Suppressor macrophage treated with lipopolysaccharide for 1 hour (primary cell): Measurements from ENCODE around the gene MANSC4.

Experiments
- DNase-seq, 3 donors: peaks; one replicate each; pipeline ENCODE4 v3.0.0-alpha.2; 2020 to 2022

MANSC4 gene

DNA sequence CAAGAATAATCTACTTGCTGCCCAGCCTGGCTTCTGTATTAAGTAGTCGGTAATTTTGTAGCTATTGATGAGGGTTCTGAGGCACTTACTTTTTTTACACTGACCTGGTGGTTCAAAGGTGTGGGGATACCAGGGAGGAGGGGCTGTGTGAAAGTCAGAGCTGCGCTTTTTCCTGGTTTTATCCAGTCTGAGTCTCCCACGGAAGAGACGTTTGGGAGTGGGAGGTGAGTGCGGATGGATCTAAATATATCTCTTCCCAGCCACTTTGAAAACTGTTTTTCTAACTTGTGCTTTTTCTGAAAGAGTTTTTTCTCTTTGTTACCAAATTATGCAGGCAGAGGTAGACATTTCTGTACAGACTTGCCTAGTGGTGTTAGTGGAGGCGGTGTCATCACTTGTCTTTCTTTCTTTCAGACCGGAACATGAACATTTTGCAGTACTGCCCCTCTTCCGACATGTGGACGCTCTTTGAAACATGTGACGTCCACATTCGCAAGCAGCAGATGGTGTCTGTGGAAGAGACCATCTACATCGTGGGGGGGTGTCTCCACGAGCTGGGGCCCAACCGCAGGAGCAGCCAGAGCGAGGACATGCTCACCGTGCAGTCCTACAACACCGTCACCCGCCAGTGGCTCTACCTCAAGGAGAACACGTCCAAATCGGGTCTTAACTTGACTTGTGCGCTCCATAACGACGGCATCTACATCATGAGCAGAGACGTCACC is 17.4 kb upstream of the MANSC4 start:
- no peak for DNase-seq

DNA sequence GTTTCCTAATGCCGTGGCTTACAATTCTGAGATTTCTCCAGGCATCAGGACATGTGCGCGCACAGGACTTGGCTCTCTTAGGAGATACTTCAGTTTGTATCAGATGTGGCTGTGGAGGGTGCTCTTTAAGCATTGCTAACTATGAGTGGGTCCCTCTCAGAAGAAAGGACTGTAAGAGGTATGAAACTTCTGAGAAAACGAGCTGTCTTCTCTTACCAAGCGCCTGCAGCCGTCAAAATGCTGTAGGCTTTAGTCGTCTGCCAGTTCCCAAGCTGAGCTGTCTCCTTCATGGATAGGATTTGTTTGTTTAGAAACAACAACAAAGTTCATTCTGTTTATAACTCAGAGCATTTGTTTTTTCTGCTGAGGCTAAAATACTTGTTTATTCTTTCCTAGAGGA is 16.1 kb upstream of the MANSC4 start:
- DNase-seq, result no peak

DNA sequence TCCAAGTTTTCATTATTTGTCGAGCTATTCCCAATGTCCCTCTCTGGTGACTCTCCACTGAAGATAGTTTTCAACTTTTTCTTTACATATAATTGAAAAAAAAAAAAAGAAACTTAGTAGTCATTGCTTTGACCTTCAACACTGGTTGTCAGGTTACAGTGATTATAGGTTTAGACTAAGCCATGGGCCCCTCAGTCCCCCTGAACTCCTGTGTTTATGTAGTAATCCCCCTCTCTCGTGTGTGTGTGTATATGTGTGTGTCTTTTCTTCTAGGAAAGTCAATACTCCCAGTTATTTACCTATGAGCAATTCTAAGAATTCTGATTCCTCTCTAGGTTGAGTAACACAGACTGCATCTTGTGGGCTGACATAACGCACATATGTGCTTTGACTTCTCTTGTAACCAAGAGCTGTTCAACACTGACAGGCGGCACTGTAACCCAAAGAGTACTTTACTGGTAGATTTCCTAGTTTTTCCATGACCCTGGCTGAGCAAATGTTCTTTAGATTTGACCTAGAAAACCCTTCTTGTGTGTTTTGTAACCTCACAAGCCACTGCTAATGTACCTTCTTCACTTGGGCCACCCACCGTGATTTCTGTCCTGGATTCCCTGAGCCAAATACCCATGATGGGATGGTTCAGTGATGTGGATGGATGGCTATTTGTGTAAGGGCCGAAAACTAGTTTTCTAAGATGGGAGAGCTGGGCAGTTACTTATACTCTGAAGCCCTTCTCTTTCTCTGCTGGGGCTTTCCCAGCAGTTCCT is 15.0 kb upstream of the MANSC4 start:
- DNase-seq, result no peak

DNA sequence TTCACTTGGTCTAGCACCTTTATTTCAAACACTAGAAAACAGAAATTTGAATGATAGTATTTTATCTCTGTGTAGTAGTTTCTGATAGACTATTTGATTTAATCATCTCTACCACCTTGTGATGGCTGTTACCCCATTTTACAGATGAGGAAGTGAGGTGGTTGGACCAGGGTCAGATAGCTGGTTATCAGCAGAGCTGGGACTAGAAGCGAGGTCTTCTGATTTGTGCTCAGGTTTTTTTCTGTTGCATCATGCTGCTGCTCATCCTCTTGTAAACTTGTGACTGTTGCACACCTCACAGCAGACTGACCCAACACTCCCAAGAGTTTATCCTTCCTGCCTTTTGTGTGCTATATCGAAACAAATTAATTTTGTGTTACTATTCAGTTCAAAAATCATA is 10.1 kb upstream of the MANSC4 start:
- no peak for DNase-seq

DNA sequence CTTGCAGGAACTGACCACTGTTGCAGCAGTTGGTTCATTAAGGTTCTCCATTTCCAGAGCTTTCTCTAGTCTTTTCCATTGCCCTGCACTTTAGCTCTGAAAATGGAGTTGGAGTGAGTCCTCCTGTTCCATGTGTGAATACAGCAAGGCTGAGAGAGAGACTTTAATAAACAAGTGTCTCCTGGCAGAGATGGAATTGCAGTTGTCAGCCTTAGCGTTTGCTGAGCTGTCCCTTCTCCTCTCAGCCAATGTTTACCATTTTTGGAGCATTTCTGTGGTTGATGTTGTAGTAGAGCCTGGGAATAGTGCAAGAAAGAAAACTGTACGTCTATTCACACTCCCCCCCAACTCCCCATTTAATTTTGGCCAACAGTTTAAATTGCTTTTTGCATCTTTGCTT is 7.5 kb upstream of the MANSC4 start:
- DNase-seq, result no peak

DNA sequence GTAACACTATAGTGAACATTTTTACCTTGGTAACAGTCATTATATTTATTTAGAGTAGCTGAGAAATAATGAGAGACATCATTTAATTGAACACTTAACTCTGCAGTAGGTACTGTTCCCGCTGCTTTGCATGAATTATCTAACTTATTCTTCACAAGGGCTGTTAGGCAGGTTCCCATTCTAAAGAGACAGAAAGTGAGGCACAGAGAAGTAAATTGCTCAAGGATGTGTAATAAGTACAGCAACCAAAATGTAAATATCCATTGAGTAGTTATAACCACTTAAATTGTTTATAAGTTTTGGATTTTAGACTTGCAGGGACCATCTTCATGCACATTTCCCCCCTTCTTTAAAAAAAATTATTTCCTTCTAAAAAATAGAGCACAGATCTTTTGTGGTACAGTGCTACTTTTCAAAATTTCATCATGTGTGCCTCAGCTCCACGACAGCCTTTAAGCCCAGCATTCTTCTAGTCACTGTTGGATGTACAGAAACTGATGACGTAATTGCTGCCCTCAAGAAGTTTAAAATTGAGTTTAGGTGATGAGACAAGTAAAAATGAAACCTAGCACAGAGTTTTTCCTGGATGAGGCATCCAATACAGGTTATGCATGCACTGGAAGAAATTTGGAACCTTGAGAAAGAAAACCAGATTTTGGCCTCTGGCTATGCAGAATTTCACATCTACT is 6.0 kb upstream of the MANSC4 start:
- DNase-seq, result peak; percentile 6 to 45 (median 44)

DNA sequence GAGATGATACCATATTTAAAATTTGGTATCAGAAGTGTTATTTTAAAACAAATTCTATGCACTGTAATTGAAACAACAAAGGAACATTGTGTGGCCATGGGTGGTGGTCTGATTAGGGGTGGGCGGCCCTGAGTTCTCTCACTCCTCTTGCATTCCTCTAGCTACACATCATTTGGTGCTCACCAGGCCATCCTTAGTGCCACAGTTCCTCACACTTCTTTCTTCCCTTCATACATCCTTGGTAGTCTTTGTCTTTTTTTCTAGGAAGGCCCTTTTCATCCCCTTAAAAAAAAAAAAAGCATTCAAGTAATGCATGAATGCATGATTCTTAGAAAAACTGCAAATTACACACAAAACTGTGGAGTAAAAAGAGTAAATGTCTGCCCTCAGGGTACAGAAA is 2.4 kb upstream of the MANSC4 start:
- no peak for DNase-seq

DNA sequence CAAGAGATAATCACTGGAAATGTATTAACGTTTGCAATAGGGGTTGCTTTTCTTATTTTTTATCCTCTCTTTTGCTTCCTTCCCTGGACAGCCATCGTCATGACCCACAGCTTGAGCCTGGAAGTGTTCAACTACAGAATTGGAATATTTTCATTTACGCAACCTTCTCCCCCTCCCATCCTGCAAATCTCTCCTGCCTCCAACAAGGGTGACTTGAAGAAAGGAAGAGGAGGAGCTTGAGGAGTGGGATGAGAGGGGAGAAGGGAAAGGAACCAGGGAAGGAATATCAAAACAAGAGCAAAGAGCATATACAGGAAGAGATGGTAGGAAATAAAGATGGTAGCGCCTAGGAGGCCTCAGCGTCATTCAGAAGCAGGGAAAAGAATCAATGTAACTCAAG is 1.6 kb upstream of the MANSC4 start:
- DNase-seq, result no peak

DNA sequence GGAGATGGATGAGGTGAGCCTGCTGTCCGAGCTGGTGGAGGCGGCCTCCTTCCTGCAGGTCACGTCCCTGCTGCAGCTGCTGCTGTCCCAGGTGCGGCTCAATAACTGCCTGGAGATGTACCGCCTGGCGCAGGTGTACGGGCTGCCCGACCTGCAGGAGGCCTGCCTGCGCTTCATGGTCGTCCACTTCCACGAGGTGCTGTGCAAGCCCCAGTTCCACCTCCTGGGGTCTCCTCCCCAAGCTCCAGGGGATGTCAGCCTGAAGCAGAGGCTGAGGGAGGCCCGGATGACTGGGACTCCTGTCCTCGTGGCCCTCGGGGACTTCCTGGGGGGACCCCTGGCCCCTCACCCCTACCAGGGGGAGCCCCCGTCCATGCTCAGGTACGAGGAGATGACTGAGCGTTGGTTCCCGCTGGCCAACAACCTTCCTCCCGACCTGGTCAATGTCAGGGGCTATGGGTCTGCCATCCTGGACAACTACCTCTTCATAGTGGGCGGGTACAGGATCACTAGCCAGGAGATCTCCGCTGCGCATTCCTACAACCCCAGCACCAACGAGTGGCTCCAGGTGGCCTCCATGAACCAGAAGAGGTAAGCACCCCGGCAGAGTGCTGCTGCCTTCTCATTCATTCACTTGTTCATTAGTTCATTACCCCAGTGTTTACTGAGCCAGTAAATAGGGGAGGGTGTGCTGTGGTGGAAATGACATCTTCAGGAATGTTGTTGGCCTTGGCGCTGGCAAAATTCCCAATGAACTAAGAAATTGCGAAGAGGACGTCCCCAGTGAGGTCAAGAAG is 774 bp upstream of the MANSC4 start:
- no peak for DNase-seq

DNA sequence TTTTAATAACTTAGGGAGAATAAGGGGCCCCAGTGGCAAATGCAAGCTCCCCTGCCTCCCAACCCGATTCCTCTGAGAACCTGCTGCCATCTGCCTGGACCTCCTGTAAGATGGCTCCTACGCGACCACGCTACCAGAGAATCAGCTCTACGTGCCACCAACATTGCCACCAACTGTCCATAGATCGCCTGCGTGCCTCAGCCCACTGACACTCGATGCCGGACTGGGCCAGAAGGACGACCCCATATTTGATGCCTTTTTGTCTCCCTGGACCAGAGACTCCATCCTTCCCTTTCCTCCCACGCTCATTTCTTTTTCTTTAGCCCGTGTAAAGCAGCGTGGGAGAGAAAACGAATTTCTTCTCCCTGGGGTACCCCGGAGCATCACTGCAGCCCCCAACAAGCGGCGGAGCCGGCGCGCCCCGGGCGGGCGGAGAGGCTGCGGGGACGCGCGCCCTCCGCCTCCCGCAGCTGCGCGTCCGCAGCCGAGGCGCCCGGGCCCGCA is 568 bp downstream of the MANSC4 start:
- peak in 1 of 3 donors; percentile 20 for DNase-seq

DNA sequence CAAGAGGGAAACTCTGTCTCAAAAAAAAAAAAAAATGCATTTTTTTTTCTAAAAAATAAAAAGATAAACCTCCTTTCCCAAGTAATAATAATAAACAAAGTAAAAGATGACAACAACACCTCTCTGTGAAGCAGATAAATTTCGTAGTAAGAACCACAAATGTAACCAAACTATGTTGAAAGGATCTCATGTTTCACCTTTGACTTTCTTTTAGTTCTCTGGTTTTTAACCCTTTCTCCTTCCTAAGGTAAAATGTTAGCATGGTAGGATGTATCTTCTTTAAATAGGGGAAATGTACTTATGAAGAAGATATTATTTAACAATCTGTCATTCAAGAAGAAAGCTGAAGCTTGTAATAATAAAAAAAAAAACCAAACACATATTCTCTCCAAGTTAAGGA is 1.8 kb downstream of the MANSC4 start:
- DNase-seq, result no peak

DNA sequence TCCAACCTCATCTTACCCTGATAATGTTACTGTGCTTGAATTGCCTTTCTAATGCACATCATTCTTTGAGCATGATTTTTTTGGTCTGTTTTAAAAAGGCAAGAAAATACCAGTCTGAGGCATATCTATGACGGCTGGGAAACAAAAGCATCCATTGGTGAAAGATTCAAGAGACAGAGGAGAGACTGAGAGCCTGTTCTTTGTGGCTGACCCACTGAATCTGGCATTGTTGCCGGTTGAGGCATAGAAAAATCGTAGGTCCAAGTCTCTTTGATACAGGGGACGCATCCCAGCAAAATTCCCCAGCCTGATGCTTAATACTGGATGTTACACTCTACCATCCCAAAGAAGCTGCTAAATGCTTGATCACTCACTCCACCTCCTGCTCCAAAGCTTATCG is 2.9 kb downstream of the MANSC4 start:
- no peak for DNase-seq

DNA sequence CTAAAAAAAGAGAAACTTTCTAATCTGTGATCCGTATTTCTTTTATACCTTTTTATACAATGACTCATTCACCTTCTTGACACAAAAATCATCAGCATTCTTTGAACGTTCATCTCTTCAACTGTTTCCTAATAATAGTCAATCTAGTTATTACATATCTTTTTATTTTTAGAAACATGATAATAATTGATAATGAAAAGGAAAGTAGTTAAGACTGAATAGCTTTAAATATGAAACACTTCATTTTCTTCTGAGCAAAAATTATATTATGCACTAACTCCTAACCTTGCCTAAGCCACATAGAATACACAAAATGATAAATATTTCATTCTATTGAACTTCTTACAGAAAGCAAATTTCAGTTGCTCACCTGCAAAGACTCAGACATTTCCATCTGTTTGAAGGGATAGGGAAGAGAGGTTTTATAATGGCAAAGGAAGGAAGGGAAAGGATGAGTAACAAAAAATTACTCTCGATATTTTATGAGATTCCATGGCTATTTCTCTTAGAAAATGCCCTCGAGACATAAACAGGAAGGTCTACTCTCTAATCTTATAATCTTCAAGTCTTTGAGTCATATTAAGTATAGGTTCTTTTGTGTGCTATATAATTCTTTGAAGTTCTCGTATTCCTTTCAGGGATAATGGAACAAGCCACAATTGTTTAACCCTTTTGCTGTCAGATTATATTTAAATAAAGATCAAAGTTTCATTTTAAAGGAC is 7.5 kb downstream of the MANSC4 start:
- DNase-seq, result no peak

DNA sequence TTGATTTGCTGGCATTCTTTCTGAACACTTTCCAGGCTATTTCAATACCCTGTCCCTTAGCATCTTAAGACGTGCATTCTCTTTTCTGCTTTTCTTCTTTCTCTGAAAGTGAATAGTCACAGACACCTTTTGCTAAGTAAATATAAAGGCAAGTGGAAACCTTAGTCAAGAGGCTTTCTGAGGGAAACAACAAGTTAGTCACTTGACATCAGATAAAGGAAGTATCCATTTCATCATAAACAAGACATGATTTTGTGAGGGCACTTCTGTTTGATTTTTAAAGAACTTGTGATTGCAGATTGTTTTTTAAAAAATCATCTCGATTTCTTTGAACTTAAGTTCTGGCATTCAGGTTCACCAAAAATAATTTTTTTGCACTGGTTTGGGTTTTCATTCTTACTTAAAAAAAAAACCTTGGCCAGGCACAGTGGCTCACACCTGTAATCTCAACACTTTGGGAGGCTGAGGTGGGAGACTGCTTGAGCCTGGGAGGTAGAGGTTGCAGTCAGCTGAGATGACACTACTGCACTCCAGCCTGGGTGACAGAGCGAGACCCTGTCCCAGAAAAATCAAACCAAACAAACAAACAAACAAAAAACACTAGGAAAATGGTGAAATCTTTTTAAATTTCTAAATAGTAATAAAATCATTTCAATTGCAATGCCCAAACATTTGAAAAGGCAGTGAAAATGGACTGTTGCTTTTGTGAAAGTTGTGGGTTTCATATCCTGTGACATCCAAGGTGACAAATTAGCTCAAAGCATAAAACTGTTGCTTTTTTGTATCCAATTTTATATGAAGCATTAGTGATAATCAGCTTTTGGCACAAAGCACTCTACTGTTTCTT is 8.3 kb downstream of the MANSC4 start:
- peak; percentile 15 to 47 (median 36) for DNase-seq

DNA sequence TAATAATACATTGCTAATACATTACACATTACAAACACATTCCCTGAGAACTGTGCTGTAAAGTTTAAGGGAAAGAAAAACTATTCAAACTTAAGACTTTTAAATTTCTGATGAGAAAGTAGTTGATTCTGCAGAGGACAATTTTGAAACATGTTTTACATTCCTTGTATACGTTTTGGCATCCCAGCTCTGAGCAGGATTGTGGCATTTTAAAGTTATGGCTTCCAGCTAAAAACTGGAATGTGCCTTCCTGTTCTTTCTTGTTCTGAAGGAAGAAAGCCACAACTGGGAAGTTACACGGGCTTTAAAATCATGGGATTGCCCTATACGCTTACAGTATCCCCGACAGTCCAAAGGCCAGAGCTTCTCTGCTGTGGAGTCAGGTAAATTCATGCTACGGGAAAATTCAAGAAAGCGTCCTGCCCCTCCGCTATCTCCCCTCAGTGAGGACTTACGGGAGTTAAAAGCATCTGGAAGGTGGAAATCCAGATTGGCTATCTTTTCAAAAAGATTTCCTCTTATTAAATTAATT is 10.8 kb downstream of the MANSC4 start:
- DNase-seq, result no peak

DNA sequence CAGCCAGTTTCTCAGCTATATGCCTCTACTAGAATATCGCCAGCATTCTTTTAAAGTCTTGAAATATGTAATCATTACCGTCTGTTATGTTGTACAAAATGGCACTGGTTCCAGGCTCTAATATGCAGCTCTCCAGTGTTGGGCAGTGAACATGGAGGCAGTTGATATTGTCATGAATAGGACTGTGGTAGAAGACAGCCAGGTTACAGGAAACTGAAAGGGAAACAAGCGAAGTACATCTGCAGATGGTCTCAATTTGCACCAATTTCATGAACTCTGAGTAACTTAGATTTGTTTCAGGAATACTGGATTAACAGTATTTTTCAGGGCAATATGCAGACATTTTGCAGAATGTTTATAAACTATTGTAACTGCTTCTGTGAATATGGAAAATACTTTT is 13.4 kb downstream of the MANSC4 start:
- no peak for DNase-seq

DNA sequence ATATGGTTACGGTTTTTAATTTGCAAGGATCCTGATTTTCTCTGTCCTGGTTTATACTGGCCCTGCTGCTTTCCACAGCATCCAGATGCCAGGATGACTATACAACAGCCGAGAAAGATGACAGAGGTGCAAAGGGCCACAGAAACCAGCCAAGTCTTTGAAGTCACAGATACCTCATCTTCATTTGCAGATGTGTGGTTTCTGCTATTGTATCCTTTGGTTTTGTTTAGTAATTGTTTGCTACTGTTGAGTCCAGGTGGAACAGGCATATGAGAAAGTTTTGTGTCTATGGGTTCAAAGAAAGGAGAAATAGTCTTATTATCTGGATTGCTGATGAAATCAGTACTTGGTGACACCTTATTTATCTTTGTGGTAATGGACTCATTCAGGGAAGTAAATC is 17.3 kb downstream of the MANSC4 start:
- DNase-seq, result no peak

DNA sequence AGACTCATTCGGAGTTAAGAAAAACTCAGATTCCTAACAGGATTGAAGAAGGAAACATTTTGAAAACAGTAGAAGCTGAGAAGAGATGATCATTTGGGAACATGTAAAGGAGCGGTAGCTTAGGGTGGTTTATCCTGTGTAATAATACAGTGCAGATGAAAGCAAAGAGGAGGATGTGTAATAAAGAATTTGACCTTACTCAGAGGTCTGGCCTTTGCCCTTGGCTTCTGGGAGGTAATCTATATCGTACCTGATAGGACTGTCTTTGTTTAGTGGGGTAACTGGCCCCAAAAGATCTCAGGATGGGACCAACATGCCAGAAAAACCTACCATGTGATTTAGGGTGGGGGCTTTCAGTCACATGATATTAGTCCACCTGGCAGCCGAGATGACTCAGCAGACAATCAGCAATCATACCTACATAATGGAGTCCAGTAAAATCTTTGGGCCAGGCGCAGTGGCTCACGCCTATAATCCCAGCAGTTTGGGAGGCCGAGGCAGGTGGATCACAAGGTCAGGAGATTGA is 23.3 kb downstream of the MANSC4 start:
- DNase-seq, result no peak

DNA sequence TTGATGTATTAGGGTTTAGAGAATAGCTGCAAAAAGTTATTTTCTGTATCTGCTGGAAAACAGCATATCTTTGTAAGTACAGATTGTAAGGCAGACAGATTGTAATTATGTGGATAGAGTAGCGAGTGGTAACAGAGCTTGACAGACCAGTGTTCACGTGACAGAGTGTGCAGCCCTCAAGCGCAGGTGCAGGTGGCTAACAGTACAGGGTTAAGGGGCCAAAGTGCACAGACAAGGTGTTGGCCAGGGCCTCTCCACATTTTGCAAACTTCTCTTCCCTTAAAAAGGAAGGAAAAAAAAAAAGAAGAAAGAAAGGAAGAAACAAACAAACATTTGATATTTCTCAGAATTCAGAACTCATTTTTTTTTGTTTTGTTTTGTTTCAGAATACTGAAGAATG is 25.2 kb downstream of the MANSC4 start:
- no peak for DNase-seq

DNA sequence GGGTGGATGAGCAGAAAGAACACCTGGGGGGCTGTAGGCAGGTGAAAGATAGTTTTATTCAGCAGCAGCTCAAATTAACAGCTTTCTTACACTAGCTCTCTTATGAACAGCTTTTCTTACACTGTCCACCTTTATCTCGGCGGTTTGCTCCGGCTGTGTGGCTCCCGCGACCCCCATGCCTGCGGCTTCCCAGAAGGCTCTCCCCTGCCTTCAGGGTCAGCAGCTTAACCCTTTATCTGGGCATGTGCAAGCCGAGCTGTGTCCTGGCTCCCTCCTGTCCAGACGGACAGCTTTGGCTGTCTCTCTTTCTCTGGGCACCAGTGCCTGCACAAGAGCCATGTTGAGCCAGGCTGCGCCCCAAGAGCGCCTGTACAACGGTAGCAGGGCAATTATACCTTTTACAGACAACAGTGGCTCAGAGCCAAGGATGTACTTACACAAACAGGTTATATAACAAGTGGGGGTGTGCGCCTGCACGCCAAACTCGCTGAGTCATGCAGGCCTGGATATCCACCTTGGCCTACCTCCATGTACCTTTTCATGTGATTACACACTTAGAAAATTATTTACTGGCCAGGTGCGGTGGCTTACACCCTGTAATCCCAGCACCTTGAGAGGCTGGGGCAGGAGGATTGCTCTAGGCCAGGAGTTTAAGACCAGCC is 28.5 kb downstream of the MANSC4 start:
- no peak for DNase-seq
